OCI-LY3 (cell line): Measurements from ENCODE around the gene TBL3.

Experiments
- CTCF ChIP-seq: fragments of 200-600, 300-600 bp; sonication (generic); IDR thresholded peaks from 2 replicates; pipeline ENCODE4 v1.5.1; 2014; ENCODE audit warnings: antibody characterized with exemption, low read length, low read depth
- EZH2phosphoT487 ChIP-seq: fragments of 200-600 bp; shearing (Covaris generic); IDR thresholded peaks from 2 replicates; pipeline ENCODE4 v1.6.1; 2018; ENCODE audit warnings: antibody characterized with exemption, mixed run types, low read depth

DNA sequence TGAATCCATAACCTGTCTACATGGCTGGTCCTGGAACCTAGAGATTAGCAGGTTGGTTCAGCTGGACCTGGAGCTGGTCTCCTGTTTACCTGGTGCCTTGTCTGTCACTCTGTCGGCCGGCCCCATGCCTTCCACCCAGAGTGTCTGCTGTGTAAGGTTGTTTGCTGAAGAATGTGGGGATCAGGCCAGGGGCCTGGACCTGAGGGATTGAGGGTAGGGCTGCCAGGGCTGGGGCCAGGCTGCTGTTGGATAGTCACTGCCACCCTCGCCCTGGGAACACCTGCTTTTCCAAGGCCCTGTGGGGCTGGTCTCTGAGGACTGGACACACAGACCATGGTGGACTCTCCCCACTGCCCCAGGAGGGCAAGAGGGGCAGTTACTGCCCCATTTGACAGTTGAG is 56.3 kb downstream of the TBL3 start:
- TF ChIP-seq CTCF (no peak), EZH2phosphoT487 (no peak)
